HG03460 (cell line): ENCODE data around the gene ARFGAP3.

Source experiments
- ATAC-seq: cut with Tn5 transposase; IDR thresholded peaks from one replicate; pipeline ENCODE4 v1.9.1; 2021; ENCODE audit not compliant: unreplicated experiment

Gene ARFGAP3

GRCh38 chr22:42884616-42885375, 27.7 kb upstream of the ARFGAP3 start:
- no peak for ATAC-seq

GRCh38 chr22:42883970-42884369, 26.9 kb upstream of the ARFGAP3 start:
- no peak for ATAC-seq

- no peak for ATAC-seq
Observed at GRCh38 chr22:42883121-42883520, 26.0 kb upstream of the ARFGAP3 start.

- no peak for ATAC-seq
Observed at GRCh38 chr22:42881982-42882656, 25.0 kb upstream of the ARFGAP3 start.

- ATAC-seq = no peak
Observed at GRCh38 chr22:42881298-42881697, 24.2 kb upstream of the ARFGAP3 start.

GRCh38 chr22:42880815-42881214, 23.7 kb upstream of the ARFGAP3 start:
- no peak for ATAC-seq

GRCh38 chr22:42879371-42880021, 22.4 kb upstream of the ARFGAP3 start:
- ATAC-seq = no peak

GRCh38 chr22:42878561-42879305, 21.7 kb upstream of the ARFGAP3 start:
- no peak for ATAC-seq

- ATAC-seq = no peak
Observed at GRCh38 chr22:42877597-42878340, 20.7 kb upstream of the ARFGAP3 start.

GRCh38 chr22:42877158-42877557, 20.1 kb upstream of the ARFGAP3 start:
- ATAC-seq = no peak

GRCh38 chr22:42876041-42876440, 19.0 kb upstream of the ARFGAP3 start:
- no peak for ATAC-seq

GRCh38 chr22:42874010-42874409, 16.9 kb upstream of the ARFGAP3 start:
- no peak for ATAC-seq

- ATAC-seq = no peak
Observed at GRCh38 chr22:42873356-42873755, 16.3 kb upstream of the ARFGAP3 start.

GRCh38 chr22:42872821-42873220, 15.7 kb upstream of the ARFGAP3 start:
- ATAC-seq = no peak

GRCh38 chr22:42871146-42872050, 14.3 kb upstream of the ARFGAP3 start:
- no peak for ATAC-seq

- no peak for ATAC-seq
Observed at GRCh38 chr22:42869888-42870480, 12.9 kb upstream of the ARFGAP3 start.

- no peak for ATAC-seq
Observed at GRCh38 chr22:42869463-42869862, 12.4 kb upstream of the ARFGAP3 start.

GRCh38 chr22:42868751-42869251, 11.7 kb upstream of the ARFGAP3 start:
- no peak for ATAC-seq

GRCh38 chr22:42866100-42866499, 9.0 kb upstream of the ARFGAP3 start:
- no peak for ATAC-seq
